Small intestine (tissue), 7 donors: ENCODE results near the gene CORO7. TPM values are rescaled to one million over a fixed set of nuclear protein-coding genes. Genes with fewer than 3 reads are reported as not detected.

Source experiments
- DNase-seq, 2 donors: peaks; one replicate each; pipeline versions ENCODE4 v3.0.0 to v3.0.0-alpha.2; 2013
- FAIRE-seq: peaks from 2 replicates; lab custom pipeline; 2012; peaks lifted over from hg19 to GRCh38; lab: Jason Lieb, UNC
- H3K27ac ChIP-seq, 3 donors: one replicate each; pipeline ENCODE4 v1.5.1; 2013; ENCODE audit warnings: low read length in 2 of 3, mild to moderate bottlenecking in 2 of 3, control low read depth in 1 of 3, inconsistent platforms in 1 of 3, low read depth in 1 of 3, moderate library complexity in 1 of 3
- H3K27me3 ChIP-seq, 3 donors: one replicate each; pipeline ENCODE4 v1.6.1; 2013; ENCODE audit warnings: low read length in 3 of 3, inconsistent platforms in 1 of 3; ENCODE audit not compliant: control insufficient read depth in 3 of 3, insufficient read depth in 3 of 3
- H3K36me3 ChIP-seq, 3 donors: one replicate each; pipeline ENCODE4 v1.6.1; 2013; ENCODE audit warnings: low read length in 3 of 3, inconsistent platforms in 1 of 3, low read depth in 1 of 3, mild to moderate bottlenecking in 1 of 3, moderate library complexity in 1 of 3; ENCODE audit not compliant: control insufficient read depth in 3 of 3, insufficient read depth in 2 of 3
- H3K4me1 ChIP-seq, 3 donors: one replicate each; pipeline ENCODE4 v1.6.1; 2013; ENCODE audit warnings: low read length in 2 of 3, inconsistent platforms in 1 of 3, low read depth in 1 of 3, mild to moderate bottlenecking in 1 of 3, moderate library complexity in 1 of 3; ENCODE audit not compliant: control insufficient read depth in 3 of 3, insufficient read depth in 2 of 3
- H3K4me3 ChIP-seq, 3 donors: one replicate each; pipeline ENCODE4 v1.5.1; 2013; ENCODE audit warnings: low read length in 3 of 3, control low read depth in 1 of 3, inconsistent platforms in 1 of 3, low read depth in 1 of 3, mild to moderate bottlenecking in 1 of 3, moderate library complexity in 1 of 3
- H3K9me3 ChIP-seq, 2 donors: one replicate each; pipeline ENCODE4 v1.6.1; 2013; ENCODE audit warnings: low read depth in 1 of 2, low read length in 1 of 2; ENCODE audit not compliant: control insufficient read depth in 2 of 2, insufficient read depth in 1 of 2
- WGBS, 3 donors: extraction: QIAGEN DNeasy Blood & Tissue Kit; methylation state at CpG; one replicate each; pipeline ENCODE4 v1.1.7; 2013; 5-methylcytosine and 5-hydroxymethylcytosine counted together
- polyA plus RNA-seq, 4 donors: library from polyadenylated mRNA; stranded (reverse) in 3 of 4; unstranded in 1 of 4; fragments of 200-250 nt in 3 of 4; fragments of 120-200 nt in 1 of 4; gene quantifications; one replicate each; pipeline versions ENCODE4 v1.2.1 to v1.2.3, GENCODE V29; 2013
- donor health status: healthy with polysubstance abuse.
- donor health status: control.
- donor health status: control.
- donor health status: Bipolar disorder and iron deficiency.
- donor health status: healthy.

The CORO7 gene
- polyA plus RNA-seq, 4 donors: 27.3 to 49.2 (median 41.6) TPM

DNA sequence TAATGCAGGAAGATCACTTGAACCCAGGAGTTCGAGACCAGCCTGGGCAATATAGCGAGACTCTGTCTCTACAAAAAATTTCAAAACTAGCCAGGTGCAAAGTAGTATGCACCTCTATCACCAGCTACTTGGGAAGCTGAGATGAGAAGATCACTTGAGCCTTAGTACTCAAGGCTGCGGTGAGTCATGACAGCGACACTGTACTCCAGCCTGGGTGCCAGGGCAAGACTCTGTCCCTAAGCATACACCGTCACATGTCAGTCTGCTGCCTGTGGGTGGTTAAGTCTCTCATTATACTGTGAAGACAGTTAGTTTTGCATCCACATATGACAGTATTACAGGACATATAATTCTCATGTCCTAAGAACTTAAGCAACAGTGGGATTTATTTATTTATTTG lies 36.3 kb upstream of the CORO7 start:
- no peaks in the 10 kb centered on the region for H3K27me3 ChIP-seq
- no peaks in the 10 kb centered on the region for H3K4me1 ChIP-seq
- DNase-seq: no peak
- H3K36me3 ChIP-seq: peaks cover 31 to 94% (median 35%) of the 10 kb centered on the region in 3 donors
- no peaks in the 10 kb centered on the region for H3K9me3 ChIP-seq
- FAIRE-seq: no peak
- WGBS, 3 donors: 96 to 98% (median 97%) methylated on average over 5 of the region's 5 CpGs
- no peak overlapping the region for H3K27ac ChIP-seq
- H3K4me3 ChIP-seq: no peak overlapping the region

DNA sequence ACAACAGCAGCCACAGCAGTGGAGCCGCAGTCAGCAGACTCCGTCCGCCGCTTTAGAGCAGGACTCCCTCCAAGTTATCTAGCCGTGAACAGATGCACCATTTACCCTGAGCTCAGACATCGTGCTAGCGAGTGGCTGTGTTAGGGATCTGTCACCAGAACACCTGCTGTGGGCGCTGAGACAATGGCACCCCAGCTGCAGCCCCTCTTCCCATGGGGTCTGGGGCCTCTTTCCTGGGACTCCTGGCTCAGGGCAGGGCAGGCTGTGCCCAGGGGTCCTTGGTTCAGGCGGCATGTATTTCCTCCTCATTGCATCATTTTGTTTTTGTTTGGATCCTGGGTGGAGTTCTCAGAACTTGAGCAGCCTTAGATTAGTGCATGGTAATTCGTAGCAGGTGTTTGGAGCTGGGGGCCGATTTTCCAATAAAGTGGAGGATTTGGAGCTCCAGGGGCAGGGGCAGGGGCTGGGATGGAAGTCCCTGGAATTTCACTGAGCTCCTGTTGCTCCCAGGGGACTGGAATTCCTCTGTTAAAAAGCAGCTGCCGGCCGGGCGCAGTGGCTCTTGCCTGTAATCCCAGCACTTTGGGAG lies 34.6 kb upstream of the CORO7 start:
- Histone ChIP-seq H3K4me1 (no peaks in the 10 kb centered on the region), H3K9me3 (no peaks in the 10 kb centered on the region), H3K27me3 (no peaks in the 10 kb centered on the region), H3K27ac (no peak overlapping the region), H3K36me3 (peaks cover 36 to 92% (median 37%) of the 10 kb centered on the region in 3 donors), H3K4me3 (no peak overlapping the region)
- FAIRE-seq: no peak
- no peak for DNase-seq
- 93 to 96% (median 94%) methylated on average over 14 of the region's 14 CpGs for WGBS, 3 donors

DNA sequence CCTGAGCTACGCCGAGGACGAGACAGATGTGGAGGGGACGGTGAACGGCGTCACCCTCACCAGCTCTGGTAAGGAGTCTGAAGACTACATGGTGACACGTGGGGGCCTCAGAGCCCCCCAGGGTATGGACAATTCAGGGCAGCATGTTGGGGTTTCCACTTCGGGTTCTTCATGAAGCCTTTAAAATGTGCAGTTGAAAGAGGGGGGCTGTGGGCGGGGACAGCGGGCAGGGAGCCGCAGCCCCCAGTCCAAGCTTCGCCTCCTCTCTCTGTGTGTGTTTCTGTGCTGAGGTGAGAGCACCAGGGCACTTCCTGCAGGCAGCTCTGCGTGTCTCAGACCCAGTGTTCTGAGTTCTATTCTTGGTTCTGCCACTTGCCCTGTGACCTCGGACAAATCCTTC lies 34.0 kb upstream of the CORO7 start:
- Histone ChIP-seq H3K9me3 (no peaks in the 10 kb centered on the region), H3K27ac (no peak overlapping the region), H3K36me3 (peaks cover 32 to 91% (median 33%) of the 10 kb centered on the region in 3 donors), H3K4me1 (no peaks in the 10 kb centered on the region), H3K4me3 (no peak overlapping the region), H3K27me3 (no peaks in the 10 kb centered on the region)
- DNase-seq (no peak), FAIRE-seq (no peak)
- WGBS, 3 donors: 93 to 98% (median 95%) methylated on average over 14 of the region's 14 CpGs

DNA sequence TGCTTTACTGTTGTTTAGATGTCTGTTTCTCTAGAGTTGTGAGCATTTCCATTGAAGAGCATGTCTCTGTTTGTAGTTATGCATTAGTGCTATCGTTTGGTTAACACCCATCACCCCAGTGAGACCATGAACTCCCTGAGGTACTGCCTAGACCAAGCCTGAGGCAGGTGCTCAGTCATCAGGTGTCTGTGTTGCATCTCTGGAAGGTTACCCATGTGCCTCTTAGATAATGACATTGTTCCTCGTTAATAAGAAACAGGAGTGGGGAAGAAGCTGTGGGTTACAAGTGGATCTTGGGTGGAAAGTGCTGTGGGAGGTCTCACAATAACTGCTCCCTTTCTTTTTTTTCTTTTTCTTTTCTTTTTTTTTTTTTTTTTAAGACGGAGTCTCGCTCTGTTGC lies 27.6 kb upstream of the CORO7 start:
- no peaks in the 10 kb centered on the region for H3K4me1 ChIP-seq
- FAIRE-seq: no peak
- WGBS, 3 donors: 88 to 95% (median 93%) methylated on average over 4 of the region's 4 CpGs
- no peaks in the 10 kb centered on the region for H3K9me3 ChIP-seq
- no peaks in the 10 kb centered on the region for H3K27me3 ChIP-seq
- DNase-seq: no peak
- peaks cover 33 to 88% (median 46%) of the 10 kb centered on the region in 3 donors for H3K36me3 ChIP-seq
- H3K4me3 ChIP-seq: no peak overlapping the region
- no peak overlapping the region for H3K27ac ChIP-seq

DNA sequence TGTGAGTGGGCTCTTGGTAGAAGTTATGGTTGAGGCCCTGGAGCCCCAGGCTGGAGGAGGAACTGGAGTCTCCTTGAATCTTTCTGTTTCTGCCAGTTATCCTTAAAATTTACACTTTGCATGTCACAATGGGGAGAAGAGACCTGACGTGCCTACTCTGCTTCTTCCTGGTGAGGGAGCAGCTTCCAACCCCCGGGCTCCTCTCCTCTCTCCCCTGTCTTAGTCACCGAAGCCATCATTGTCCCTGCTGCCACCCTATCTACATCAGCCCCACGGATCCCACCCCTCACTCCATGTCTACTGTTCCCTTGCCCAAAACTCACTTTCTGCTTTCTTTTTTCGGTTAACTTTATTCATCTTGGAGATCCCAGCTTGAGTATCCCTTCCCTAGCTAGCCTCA lies 26.9 kb upstream of the CORO7 start:
- 68 to 80% (median 80%) methylated on average over 5 of the region's 5 CpGs for WGBS, 3 donors
- Histone ChIP-seq H3K36me3 (peaks cover 30 to 84% (median 46%) of the 10 kb centered on the region in 3 donors), H3K27me3 (no peaks in the 10 kb centered on the region), H3K27ac (no peak overlapping the region), H3K9me3 (no peaks in the 10 kb centered on the region), H3K4me3 (no peak overlapping the region), H3K4me1 (no peaks in the 10 kb centered on the region)
- no peak for FAIRE-seq
- DNase-seq: no peak

DNA sequence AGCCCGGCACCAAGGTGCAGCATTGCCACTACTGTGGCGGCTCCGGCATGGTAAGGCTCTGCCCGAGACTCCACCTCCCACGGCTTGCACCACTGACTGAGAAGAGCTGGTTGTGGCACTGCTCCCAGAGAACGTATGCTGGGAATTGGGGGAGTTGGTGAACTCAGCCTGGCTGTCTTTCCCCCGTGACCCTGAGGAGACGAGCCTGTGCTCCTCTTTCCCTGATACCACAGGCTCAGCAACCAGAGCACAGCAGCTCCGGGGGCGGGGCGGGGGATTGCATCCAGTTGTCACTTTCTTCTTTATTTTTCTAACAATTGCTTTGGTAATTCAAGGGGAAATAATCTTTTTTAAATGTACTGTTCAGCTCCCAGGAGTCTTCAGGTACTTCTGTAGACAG lies 26.0 kb upstream of the CORO7 start:
- H3K27me3 ChIP-seq: no peaks in the 10 kb centered on the region
- H3K4me3 ChIP-seq: no peak overlapping the region
- peaks cover 28 to 81% (median 47%) of the 10 kb centered on the region in 3 donors for H3K36me3 ChIP-seq
- H3K27ac ChIP-seq: no peak overlapping the region
- 92 to 95% (median 93%) methylated on average over 11 of the region's 11 CpGs for WGBS, 3 donors
- H3K9me3 ChIP-seq: no peaks in the 10 kb centered on the region
- FAIRE-seq (no peak), DNase-seq (no peak)
- H3K4me1 ChIP-seq: no peaks in the 10 kb centered on the region

DNA sequence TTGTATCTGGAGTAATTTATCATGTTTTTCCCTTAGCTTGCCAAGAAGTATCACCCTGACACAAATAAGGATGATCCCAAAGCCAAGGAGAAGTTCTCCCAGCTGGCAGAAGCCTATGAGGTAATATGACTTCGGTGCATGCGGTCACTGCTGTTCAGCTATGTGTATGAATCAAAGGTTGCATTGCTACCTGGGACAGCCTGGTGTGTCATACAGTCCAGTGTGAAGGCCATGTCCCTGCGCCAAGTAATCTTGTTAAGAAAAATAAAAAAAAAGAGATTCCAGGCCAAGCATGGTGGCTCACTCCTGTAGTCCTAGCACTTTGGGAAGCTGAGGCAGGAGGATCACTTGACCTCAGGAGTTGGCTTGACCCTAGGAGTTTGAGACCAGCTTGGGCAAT lies 21.0 kb upstream of the CORO7 start:
- Histone ChIP-seq H3K4me3 (no peak overlapping the region), H3K27ac (no peak overlapping the region), H3K4me1 (no peaks in the 10 kb centered on the region), H3K36me3 (peaks cover 13 to 69% (median 21%) of the 10 kb centered on the region in 3 donors), H3K9me3 (no peaks in the 10 kb centered on the region), H3K27me3 (no peaks in the 10 kb centered on the region)
- FAIRE-seq (no peak), DNase-seq (no peak)
- WGBS, 3 donors: 94 to 99% (median 96%) methylated on average over 3 of the region's 3 CpGs

DNA sequence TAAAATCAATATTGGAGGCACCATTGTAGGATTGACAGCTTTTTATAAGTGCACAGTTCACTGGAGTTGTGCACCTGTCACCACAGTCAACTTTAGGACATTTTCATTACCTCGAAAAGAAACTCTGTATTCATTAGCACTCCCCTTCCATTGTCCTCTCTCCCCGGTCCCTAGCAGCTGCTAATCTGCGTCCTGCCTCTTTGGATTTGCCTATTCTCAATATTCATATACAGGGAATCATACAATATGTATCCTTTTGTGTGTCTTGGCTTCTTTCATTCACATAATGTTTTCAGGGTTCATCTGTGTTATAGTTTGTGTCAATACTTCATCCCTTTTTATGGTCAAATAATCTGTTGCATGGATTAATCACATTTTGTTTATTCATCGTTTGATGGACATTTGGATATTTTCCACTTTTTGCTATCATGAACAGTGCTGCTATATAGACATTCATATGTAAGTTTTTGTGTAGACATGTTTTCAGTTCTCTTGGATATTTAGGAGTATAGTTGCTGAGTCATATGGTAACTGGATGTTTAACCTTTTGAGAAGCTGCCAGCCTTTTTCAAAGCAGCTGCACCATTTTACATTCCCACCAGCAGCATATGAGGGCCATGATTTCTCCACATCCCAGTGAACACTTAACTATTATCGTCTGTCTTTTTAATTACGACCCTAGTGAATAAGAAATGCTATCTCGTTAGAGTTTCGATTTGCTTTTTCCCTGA lies 19.1 kb upstream of the CORO7 start:
- FAIRE-seq (no peak), DNase-seq (no peak)
- no peak overlapping the region for H3K27ac ChIP-seq
- no peaks in the 10 kb centered on the region for H3K4me1 ChIP-seq
- H3K27me3 ChIP-seq: no peaks in the 10 kb centered on the region
- peaks cover 5 to 68% (median 14%) of the 10 kb centered on the region in 3 donors for H3K36me3 ChIP-seq
- no peak overlapping the region for H3K4me3 ChIP-seq
- 71 to 82% (median 79%) methylated on average over 8 of the region's 8 CpGs for WGBS, 3 donors
- H3K9me3 ChIP-seq: no peaks in the 10 kb centered on the region
